DOHH2 (cell line): ENCODE measurements around the gene FLNB.

ENCODE experiments used
- CTCF ChIP-seq: fragments of 200-600 bp; sonication (generic); IDR thresholded peaks from one replicate; pipeline ENCODE4 v1.5.1; 2014; ENCODE audit warnings: antibody characterized with exemption, mild to moderate bottlenecking, low read depth, low read length; ENCODE audit not compliant: poor library complexity, severe bottlenecking
- EZH2phosphoT487 ChIP-seq: fragments of 200-600 bp; sonication (generic); IDR thresholded peaks from 2 replicates; pipeline ENCODE4 v1.6.1; 2017; ENCODE audit warnings: borderline replicate concordance, mild to moderate bottlenecking, antibody characterized with exemption, low read length, moderate library complexity, mixed read lengths

DNA sequence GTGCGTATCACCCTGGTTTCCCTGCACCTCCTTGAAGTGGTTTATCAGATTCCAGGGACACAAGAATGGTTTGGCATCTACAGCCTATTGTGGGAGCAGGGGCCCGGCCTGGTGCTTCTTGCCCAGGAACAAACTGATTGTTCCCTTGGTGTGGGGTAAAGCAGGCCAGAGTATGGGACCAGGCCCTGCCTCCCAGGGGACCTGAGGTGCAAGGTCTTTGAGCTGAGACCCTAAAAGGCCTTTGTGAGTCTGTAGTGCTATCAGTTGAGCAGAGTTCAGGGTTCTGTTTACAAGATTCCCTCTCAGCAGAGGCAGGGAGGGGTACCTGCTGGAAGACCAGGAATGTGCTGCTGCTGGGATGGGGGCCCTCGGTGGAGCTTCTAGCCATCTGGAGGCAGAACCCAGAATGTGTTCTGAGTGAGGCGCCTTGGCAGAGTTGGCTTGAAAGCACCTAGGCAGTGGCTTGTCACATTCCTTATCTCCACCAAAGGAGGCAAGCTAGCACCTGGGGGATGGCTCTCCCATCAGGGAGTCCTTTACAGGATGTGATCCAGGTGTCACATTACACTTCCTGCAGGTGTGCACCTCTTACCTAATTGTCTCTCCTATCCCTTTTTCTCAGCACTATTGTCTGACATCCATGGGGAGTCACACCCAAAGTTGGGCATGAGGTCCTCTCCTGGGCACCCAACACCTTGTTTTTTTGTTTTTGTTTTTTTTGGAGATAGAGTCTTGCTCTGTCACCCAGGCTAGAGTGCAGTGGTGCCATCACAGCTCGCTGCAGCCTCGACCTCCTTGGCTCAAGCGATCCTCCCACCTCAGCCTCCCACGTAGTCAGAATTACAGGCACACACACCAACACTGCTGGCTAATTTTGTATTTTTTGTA lies 13.1 kb downstream of the FLNB start:
- TF ChIP-seq CTCF (no peak), EZH2phosphoT487 (no peak)
